ENCODE measurements around the gene EXOC1L.

The EXOC1L gene

GRCh38 chr4:55884851-55885219 is 65.2 kb downstream of the EXOC1L start:
- DNase-seq = no peak

Data from CD4-positive, alpha-beta T cell treated with Interleukin-10 for 1 hour (primary cell).